GM12891 (cell line): Measurements from ENCODE around the gene SLC25A6.

Experiments
- POLR2A ChIP-seq: IDR thresholded peaks from 2 replicates; pipeline ENCODE4 v1.6.1; 2011; ENCODE audit warnings: low read depth, low read length, control low read depth
- POLR2AphosphoS5 ChIP-seq: IDR thresholded peaks from 2 replicates; pipeline ENCODE4 v1.6.1; 2011; ENCODE audit warnings: low read depth, low read length, control low read depth
- SPI1 ChIP-seq: IDR thresholded peaks from 2 replicates; pipeline ENCODE4 v1.6.1; 2011; ENCODE audit warnings: low read depth, low read length, control low read depth
- TAF1 ChIP-seq: IDR thresholded peaks from 2 replicates; pipeline ENCODE4 v1.6.1; 2011; ENCODE audit warnings: low read depth, low read length, control low read depth

DNA sequence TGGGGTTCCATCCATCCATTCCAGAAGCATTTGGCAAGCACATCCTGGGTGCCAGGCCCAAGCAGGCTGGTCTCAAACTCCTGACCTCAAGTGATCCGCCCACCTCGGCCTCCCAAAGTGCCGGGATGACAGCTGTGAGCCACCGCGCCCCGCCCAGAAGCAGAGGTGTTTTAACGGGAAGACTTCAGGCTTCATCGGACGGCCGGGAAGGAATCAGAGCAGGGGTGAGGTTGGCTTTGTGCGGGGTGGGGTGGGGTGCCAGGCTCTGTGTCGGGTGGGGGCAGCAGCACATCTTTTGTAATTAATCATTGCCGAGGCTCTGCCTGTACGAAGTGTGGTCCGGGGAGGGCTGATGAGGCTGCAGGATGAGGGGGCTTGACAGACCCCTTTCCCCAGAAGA lies 5.1 kb upstream of the SLC25A6 start:
- no peak for TF ChIP-seq SPI1
- TF ChIP-seq POLR2A = no peak
- TF ChIP-seq TAF1 = no peak
- no peak for TF ChIP-seq POLR2AphosphoS5
